Fibroblast of skin of right quadriceps (primary cell): ENCODE measurements around the gene RAP1GAP2.

Experiments used
- DNase-seq: peaks from one replicate; pipeline ENCODE4 v3.0.0-alpha.2; 2013

RAP1GAP2 gene

GRCh38 chr17:2950846-2951245 is 154.6 kb downstream of the RAP1GAP2 start:
- no peak for DNase-seq

DNA sequence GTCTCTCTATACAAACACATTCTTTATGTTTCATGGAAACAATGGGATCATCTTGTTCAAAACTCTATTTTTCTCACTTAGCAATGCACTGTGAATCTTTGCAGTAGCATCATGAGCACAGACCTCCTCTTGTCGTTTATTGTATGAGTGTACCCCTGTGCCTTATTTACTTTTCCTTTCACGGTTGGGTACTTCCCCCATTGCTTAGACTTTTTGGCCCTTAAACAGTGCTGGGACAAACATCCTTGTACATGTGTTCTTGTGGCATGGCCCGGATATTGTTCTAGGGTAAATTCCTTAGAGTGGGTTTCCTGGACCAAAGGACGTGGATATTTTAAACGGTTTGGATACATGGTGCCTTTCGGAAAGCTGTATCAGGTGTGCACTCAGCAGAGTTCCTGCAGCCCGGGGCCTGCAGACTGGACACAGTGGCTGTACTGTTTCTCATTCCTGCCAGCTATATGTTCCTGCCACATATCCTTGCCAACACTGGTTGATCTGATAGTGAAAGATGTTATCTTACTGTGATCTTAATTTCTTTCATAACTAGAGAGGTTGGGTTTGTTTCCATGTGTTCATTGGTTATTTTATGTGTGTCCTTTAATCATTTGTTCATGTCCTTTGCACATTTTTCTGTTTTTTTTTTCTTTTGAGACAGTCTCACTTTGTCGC is 156.1 kb downstream of the RAP1GAP2 start:
- DNase-seq: no peak

GRCh38 chr17:2954898-2955445 is 158.7 kb downstream of the RAP1GAP2 start:
- peak; percentile 92 for DNase-seq

GRCh38 chr17:2955931-2956582 is 159.8 kb downstream of the RAP1GAP2 start:
- no peak for DNase-seq

GRCh38 chr17:2957631-2958286 is 161.5 kb downstream of the RAP1GAP2 start:
- no peak for DNase-seq

DNA sequence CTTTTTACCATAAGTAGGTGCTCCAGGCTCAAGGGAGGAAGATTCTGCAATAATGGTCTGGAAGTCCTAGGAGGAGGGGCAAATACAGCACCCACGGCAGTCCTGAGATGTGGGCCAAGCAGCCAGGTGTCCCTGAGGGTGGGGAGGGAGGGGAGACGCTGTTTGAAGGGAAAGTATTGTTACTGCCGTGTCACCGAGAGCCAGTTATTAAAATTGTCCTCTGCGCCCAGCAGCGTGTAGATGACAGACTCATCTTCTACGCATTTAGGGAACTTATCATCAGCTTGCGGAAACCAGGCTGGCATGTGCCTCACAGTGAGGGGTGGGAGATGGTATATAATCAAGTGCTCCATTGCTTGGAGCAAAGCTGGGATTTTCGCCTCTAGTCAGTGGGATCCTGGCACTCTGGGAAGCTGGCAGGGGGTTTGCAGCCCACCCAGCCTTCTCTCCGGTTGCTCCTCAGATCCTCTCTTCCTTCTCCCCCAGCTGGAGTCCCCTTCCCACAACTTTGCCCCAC is 162.5 kb downstream of the RAP1GAP2 start:
- DNase-seq: no peak

DNA sequence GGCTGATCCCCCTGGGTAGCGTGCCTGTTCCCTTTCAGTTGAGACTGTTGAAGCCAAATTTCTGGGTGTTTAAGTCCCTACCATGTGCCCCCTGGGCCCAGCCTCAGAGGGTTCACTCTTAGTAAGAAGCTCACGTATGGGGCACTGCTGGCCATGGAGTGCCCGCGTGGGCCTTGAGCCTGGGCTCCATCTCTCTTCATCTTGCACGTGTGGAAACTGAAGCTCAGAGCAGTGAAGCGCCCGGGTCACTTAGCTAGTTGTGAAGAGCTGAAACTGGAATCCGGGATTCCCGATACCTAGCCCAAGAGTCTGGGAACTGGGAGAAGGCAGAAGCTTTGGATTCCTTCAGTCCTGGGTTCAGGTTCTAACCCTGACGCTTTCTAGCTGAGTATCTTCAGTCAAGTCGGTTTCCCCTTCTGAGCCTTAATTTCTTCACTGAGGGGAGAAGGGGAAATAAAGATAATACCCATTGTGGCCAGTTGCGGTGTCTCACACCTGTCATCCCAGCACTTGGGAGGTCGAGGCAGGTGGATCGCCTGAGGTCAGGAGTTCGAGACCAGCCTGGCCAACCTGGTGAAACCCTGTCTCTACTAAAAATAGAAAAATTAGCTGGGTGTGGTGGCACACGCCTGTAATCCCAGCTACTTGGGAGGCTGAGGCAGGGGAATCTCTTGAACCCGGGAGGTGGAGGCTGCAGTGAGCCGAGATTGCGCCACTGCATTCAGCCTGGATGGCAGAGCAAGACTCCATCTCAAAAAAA is 163.3 kb downstream of the RAP1GAP2 start:
- DNase-seq: no peak

DNA sequence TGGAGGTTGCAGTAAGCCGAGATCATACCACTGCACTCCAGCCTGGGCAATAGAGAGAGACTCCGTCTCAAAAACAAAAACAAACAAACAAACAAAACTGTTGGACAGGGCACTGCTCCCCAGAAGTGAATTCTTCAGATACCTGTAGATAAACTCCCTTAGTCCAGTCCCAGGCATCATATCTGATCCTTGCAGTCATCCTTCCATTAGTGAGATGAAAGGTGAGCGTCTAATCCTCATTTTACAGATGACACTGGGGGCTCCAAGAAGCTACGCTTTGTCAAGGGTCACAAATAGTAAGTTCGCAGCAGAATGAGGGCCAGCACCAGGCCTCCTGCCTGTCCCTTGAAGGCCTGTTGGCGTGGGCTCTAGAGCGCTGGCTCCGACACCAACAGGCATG is 165.2 kb downstream of the RAP1GAP2 start:
- DNase-seq: no peak

- DNase-seq: no peak
Measured at GRCh38 chr17:2962236-2962635, 166.0 kb downstream of the RAP1GAP2 start.

- no peak for DNase-seq
Measured at GRCh38 chr17:2962729-2963128, 166.5 kb downstream of the RAP1GAP2 start.

GRCh38 chr17:2963332-2964027 is 167.2 kb downstream of the RAP1GAP2 start:
- no peak for DNase-seq

DNA sequence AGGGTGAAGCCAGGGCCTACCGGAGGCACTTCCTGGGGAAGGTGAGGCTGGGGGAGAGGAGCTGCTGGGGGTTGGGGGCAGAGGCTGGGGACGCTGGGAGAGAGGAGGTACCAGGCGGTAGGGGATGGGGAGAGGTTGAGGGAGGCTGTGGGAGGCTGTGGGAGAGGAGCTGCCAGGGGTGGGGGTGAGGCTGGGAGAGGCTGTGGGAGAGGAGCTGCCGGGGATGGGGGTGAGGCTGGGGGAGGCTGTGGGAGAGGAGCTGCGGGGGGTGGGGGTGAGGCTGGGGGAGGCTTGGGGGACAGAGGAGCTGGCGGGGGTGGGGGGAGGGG is 167.8 kb downstream of the RAP1GAP2 start:
- DNase-seq: no peak

GRCh38 chr17:2964370-2964769 is 168.1 kb downstream of the RAP1GAP2 start:
- no peak for DNase-seq

DNA sequence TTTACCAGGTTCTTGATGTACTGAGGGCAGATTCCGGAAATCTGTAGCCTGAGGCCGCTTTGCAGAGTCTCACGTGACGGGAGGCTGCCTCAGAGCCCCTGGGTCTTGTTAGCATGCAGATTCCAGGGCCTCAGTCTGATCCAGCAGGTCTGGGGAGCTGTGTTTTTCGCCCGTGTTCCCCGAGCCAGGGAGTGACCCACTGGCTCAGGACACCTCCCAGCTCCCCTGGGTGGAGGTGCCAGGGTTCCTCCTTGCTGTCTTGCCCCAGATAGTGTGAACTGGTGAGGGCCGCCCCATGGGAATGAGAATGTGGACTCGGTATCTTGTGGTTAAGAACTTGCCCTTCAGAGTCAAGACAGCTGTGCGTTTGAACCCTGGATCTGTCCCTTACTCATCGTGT is 168.6 kb downstream of the RAP1GAP2 start:
- no peak for DNase-seq

GRCh38 chr17:2965621-2966595 is 169.7 kb downstream of the RAP1GAP2 start:
- peak; percentile 13 for DNase-seq

DNA sequence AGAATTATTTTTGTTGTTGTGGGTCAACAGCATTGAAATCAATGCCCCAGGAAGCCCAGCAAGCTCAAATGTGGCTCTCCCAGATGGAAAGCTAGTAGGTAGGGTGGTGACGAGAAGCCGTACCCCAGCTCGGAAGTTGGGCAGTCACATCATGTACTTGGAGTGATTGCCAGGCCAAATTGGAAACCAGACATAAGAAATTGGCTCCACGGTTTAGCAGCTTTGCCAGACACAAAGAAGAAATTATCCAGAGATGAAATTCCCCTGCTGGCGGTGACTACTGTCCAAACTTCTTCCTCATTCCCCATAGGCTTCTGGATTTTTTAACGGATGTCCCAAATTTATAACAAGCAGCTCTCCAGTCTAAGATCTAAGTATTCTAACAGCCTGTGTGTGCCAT is 171.3 kb downstream of the RAP1GAP2 start:
- no peak for DNase-seq

DNA sequence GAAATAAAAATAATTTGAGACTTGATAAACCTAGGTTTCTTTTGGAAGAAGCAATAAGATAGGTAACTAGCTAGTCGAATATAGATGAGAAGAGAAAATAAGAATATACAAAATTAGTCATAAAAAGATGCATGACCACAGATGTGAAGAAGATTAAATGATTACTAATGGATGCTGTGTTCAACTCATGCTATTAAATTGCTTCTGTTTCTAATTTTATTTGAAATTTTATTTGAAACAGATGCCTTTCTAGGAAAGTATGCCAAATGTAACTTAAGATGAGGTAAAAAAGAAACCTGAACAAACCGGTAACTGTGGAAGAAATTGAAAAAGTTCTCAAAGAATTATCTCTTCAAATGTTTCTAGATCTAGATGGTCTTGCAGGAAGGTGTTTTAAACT is 175.6 kb downstream of the RAP1GAP2 start:
- DNase-seq: no peak

GRCh38 chr17:2972749-2973148 is 176.5 kb downstream of the RAP1GAP2 start:
- DNase-seq: no peak

- no peak for DNase-seq
Measured at GRCh38 chr17:2974347-2974746, 178.1 kb downstream of the RAP1GAP2 start.

DNA sequence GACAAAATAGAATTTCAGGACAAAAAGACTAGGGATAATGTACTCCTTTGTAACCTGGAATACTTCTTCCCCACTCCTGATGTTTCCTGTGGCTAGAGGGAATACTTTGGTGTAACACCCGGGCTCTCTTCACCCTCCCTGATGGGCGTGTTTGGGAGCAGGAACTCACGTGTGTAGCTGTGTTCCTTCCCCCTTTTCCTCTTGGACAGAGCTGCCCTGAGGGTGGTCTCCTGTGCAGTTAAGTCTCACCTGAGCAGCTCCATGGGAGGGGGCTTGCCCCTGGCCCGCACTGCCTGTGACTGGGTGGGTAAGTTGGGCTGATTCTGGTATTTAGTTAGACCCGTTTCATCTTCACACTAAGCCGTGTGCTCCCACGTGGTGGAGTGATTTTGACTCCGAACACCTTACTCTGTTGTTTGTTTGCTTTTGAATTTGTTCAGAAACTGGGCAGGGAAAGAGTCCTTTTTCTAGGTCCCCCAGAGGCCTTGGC is 179.3 kb downstream of the RAP1GAP2 start:
- no peak for DNase-seq

DNA sequence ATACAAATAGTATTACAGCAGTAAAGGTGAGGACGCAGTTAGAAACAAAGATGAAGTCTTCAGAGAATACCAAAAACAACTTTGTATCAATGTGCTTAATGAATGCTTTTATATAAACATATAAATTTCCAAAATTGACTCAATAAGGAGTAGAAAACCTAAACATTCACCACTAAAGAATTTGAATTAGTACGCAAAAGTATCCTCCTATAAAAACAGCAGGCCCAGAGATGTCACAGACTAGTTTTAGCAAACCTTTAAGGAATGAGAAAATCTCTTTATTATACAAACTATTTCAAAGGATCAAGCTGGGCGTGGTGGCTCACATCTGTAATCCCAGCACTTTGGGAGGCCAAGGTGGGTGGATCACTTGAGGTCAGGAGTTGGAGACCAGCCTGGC is 180.9 kb downstream of the RAP1GAP2 start:
- no peak for DNase-seq
